ENCODE results near the gene PIK3C2G.

PIK3C2G gene

DNA sequence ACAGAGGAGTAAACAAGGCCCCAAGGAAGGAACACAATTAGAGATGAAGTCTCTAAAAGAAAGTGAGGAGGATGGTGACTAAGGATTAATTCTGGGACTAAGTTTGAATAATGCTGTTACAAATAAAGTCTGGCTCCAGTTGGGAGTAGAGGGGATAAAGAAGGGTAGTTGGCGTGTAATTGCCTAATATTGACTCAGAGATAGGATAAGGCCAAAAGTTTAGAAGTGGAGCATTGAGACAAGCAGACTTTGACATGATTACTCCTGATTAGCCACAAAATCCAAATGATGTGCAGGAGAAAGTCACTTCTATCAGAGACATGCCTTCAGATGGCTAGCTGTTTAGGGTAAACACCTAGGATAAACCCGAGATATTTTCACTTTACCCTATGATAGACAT, 368.1 kb downstream of the PIK3C2G start:
- TF ChIP-seq ZNF565 (CRISPR knock-in tag; conservative IDR thresholded peaks at IDR 0.05; ENCODE audit: low read depth) (no peak), ZNF70 (CRISPR knock-in tag; IDR thresholded peaks at IDR 0.05) (no peak), RARB (CRISPR knock-in tag; IDR thresholded peaks at IDR 0.05) (no peak), ARNTL (CRISPR knock-in tag; IDR thresholded peaks at IDR 0.05; ENCODE audit: borderline replicate concordance, low read depth) (no peak), ESRRG (CRISPR knock-in tag; IDR thresholded peaks at IDR 0.05) (no peak), SNAI2 (CRISPR knock-in tag; IDR thresholded peaks at IDR 0.05) (no peak), OSR1 (CRISPR knock-in tag; IDR thresholded peaks at IDR 0.05) (no peak), CSDC2 (CRISPR knock-in tag; IDR thresholded peaks at IDR 0.05) (no peak), ISL1 (CRISPR knock-in tag; IDR thresholded peaks at IDR 0.05) (no peak), ZFP30 (CRISPR knock-in tag; IDR thresholded peaks at IDR 0.05) (no peak)
- TF ChIP-seq, protein P1, sequence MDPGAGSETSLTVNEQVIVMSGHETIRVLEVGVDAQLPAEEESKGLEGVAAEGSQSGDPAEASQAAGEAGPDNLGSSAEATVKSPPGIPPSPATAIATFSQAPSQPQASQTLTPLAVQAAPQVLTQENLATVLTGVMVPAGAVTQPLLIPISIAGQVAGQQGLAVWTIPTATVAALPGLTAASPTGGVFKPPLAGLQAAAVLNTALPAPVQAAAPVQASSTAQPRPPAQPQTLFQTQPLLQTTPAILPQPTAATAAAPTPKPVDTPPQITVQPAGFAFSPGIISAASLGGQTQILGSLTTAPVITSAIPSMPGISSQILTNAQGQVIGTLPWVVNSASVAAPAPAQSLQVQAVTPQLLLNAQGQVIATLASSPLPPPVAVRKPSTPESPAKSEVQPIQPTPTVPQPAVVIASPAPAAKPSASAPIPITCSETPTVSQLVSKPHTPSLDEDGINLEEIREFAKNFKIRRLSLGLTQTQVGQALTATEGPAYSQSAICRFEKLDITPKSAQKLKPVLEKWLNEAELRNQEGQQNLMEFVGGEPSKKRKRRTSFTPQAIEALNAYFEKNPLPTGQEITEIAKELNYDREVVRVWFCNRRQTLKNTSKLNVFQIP (CRISPR knock-in tag; IDR thresholded peaks at IDR 0.05; ENCODE audit: borderline replicate concordance, low read depth) = no peak
- TF ChIP-seq, protein P2, sequence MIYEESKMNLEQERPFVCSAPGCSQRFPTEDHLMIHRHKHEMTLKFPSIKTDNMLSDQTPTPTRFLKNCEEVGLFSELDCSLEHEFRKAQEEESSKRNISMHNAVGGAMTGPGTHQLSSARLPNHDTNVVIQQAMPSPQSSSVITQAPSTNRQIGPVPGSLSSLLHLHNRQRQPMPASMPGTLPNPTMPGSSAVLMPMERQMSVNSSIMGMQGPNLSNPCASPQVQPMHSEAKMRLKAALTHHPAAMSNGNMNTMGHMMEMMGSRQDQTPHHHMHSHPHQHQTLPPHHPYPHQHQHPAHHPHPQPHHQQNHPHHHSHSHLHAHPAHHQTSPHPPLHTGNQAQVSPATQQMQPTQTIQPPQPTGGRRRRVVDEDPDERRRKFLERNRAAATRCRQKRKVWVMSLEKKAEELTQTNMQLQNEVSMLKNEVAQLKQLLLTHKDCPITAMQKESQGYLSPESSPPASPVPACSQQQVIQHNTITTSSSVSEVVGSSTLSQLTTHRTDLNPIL (CRISPR knock-in tag; IDR thresholded peaks at IDR 0.05; ENCODE audit: low read depth) = no peak

DNA sequence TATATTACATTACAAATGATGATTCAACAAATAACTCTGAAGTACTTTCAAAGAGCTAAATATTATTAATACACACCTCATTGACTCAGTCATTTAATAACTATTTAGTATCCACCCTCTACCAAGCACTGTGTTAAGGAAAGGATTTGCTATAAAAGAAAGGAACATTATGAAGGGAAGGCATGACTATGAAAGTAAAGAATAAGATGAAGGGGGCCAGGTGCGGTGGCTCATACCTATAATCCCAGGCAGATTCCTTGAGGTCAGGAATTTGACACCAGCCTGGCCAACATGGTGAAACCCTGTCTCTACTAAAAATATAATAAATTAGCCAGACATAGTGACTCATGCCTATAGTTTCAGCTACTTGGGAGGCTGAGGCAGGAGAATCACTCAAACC, 368.6 kb downstream of the PIK3C2G start:
- TF ChIP-seq GLIS3 (CRISPR knock-in tag; IDR thresholded peaks at IDR 0.05) (no peak), ZC3H10 (CRISPR knock-in tag; IDR thresholded peaks at IDR 0.05) (no peak), TCF4 (CRISPR knock-in tag; IDR thresholded peaks at IDR 0.05; ENCODE audit: borderline replicate concordance) (no peak), PPARA (CRISPR knock-in tag; IDR thresholded peaks at IDR 0.05; ENCODE audit: borderline replicate concordance) (no peak)
- no peak for ATAC-seq

More for the DNA sequence above, 368.1 kb downstream of the PIK3C2G start:
- no peak for ATAC-seq

DNA sequence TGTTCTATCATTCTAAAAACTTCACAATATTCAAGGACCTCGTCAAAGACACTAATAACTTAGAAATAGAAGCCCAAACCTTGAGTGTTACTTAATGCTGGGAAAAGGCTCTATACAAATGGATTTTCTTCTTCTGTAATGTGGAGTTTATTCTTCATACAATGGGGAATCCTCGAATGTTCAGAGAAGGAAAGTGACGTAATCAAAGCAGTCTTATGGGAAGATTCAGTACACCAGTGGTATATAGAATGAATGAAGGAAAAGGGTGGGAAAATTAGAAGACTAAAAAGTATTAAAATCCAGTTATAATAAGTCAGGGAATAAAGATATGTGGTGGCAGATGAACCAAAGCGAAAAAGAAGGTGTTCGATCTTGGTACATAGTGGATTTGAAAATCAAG, 370.0 kb downstream of the PIK3C2G start:
- no peak for ATAC-seq
- TF ChIP-seq, protein P1 (CRISPR knock-in tag; IDR thresholded peaks at IDR 0.05; ENCODE audit: borderline replicate concordance, low read depth) = no peak
- TF ChIP-seq ZFP30 (CRISPR knock-in tag; IDR thresholded peaks at IDR 0.05) = no peak
- TF ChIP-seq ZNF70 (CRISPR knock-in tag; IDR thresholded peaks at IDR 0.05) = no peak
- TF ChIP-seq TCF4 (CRISPR knock-in tag; IDR thresholded peaks at IDR 0.05; ENCODE audit: borderline replicate concordance) = no peak
- TF ChIP-seq ZNF8 (CRISPR knock-in tag; IDR thresholded peaks at IDR 0.05) = no peak
- no peak for TF ChIP-seq SNAI2 (CRISPR knock-in tag; IDR thresholded peaks at IDR 0.05)
- no peak for TF ChIP-seq RARB (CRISPR knock-in tag; IDR thresholded peaks at IDR 0.05)
- no peak for TF ChIP-seq ZNF565 (CRISPR knock-in tag; conservative IDR thresholded peaks at IDR 0.05; ENCODE audit: low read depth)
- TF ChIP-seq TOX (CRISPR knock-in tag; IDR thresholded peaks at IDR 0.05; ENCODE audit: borderline replicate concordance) = no peak

DNA sequence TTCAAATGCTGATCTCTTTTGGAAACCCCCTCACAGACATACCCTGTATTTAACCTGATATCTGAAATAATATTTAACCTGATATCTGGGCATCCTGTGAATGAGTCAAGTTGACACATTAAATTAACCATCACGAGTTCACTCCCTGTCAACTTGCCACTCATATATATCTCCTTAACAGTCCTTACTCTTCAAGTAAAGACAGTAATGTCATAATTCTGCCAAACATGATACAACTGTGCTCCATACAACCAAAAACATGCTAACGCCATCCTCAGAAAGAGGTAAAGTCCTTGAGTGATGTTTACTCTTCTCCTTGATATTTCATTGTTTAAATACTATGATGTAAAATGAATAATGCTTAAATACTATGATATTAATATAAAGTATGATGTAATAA, 371.5 kb downstream of the PIK3C2G start:
- no peak for ATAC-seq
- TF ChIP-seq CSDC2 (CRISPR knock-in tag; IDR thresholded peaks at IDR 0.05) = no peak
- TF ChIP-seq, protein P3, sequence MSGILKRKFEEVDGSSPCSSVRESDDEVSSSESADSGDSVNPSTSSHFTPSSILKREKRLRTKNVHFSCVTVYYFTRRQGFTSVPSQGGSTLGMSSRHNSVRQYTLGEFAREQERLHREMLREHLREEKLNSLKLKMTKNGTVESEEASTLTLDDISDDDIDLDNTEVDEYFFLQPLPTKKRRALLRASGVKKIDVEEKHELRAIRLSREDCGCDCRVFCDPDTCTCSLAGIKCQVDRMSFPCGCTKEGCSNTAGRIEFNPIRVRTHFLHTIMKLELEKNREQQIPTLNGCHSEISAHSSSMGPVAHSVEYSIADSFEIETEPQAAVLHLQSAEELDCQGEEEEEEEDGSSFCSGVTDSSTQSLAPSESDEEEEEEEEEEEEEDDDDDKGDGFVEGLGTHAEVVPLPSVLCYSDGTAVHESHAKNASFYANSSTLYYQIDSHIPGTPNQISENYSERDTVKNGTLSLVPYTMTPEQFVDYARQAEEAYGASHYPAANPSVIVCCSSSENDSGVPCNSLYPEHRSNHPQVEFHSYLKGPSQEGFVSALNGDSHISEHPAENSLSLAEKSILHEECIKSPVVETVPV (CRISPR knock-in tag; IDR thresholded peaks at IDR 0.05) = no peak
- TF ChIP-seq TOX (CRISPR knock-in tag; IDR thresholded peaks at IDR 0.05; ENCODE audit: borderline replicate concordance) = no peak
- TF ChIP-seq ZNF8 (CRISPR knock-in tag; IDR thresholded peaks at IDR 0.05) = no peak

DNA sequence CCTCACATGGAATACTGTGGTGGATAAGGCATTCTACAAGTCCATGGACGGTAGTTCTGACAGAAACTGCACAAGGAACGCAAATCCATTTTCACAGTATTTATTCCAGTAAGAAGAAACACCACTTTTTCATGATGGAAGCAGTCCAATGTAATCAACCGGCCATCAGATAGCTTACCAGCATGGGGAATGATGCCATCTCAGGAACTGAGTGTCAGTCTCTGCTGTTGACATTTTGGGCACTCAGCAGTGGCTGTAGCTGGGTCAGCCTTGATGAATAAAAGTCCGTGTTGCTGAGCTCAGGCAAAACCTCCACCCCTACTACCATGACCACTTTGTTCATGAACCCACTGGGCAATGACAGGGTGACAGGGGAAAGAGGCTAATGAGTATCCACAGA, 373.1 kb downstream of the PIK3C2G start:
- ATAC-seq = no peak
- TF ChIP-seq ZC3H10 (CRISPR knock-in tag; IDR thresholded peaks at IDR 0.05) (no peak), CSDC2 (CRISPR knock-in tag; IDR thresholded peaks at IDR 0.05) (no peak), ZNF70 (CRISPR knock-in tag; IDR thresholded peaks at IDR 0.05) (no peak), ESRRG (CRISPR knock-in tag; IDR thresholded peaks at IDR 0.05) (no peak), ZFP30 (CRISPR knock-in tag; IDR thresholded peaks at IDR 0.05) (no peak), PPARA (CRISPR knock-in tag; IDR thresholded peaks at IDR 0.05; ENCODE audit: borderline replicate concordance) (no peak), ZNF8 (CRISPR knock-in tag; IDR thresholded peaks at IDR 0.05) (no peak), GLIS3 (CRISPR knock-in tag; IDR thresholded peaks at IDR 0.05) (no peak), TOX (CRISPR knock-in tag; IDR thresholded peaks at IDR 0.05; ENCODE audit: borderline replicate concordance) (no peak), ISL1 (CRISPR knock-in tag; IDR thresholded peaks at IDR 0.05) (no peak), OSR1 (CRISPR knock-in tag; IDR thresholded peaks at IDR 0.05) (no peak)
- TF ChIP-seq, protein P2 (CRISPR knock-in tag; IDR thresholded peaks at IDR 0.05; ENCODE audit: low read depth) = no peak
- TF ChIP-seq, protein P4, sequence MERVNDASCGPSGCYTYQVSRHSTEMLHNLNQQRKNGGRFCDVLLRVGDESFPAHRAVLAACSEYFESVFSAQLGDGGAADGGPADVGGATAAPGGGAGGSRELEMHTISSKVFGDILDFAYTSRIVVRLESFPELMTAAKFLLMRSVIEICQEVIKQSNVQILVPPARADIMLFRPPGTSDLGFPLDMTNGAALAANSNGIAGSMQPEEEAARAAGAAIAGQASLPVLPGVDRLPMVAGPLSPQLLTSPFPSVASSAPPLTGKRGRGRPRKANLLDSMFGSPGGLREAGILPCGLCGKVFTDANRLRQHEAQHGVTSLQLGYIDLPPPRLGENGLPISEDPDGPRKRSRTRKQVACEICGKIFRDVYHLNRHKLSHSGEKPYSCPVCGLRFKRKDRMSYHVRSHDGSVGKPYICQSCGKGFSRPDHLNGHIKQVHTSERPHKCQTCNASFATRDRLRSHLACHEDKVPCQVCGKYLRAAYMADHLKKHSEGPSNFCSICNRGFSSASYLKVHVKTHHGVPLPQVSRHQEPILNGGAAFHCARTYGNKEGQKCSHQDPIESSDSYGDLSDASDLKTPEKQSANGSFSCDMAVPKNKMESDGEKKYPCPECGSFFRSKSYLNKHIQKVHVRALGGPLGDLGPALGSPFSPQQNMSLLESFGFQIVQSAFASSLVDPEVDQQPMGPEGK (CRISPR knock-in tag; IDR thresholded peaks at IDR 0.05; ENCODE audit: borderline replicate concordance) = no peak

Data from SK-N-SH treated with all-trans-retinoic acid at 6 μM for 48 hours (cell line).